Caco-2 (cell line): ENCODE measurements around the gene BPIFA3. TPM values are rescaled to one million over a fixed set of nuclear protein-coding genes. Genes with fewer than 3 reads are reported as not detected.

Experiments used
- BruUV-seq: library from RNA; stranded (reverse); fragments of 400-500 nt; replicated peaks from 2 replicates; lab custom pipeline; 2021; lab: Mats Ljungman, UMichigan
- CTCF ChIA-PET: fragments of 300-600 bp; sonication (Branson Sonifier 250); formaldehyde crosslinking; loops from one replicate; lab custom pipeline; 2022; ENCODE audit warnings: antibody characterized with exemption; lab: Charles Lee
- POLR2A ChIA-PET: fragments of 300-600 bp; sonication (Branson Sonifier 250); formaldehyde crosslinking; loops from one replicate; lab custom pipeline; 2022; ENCODE audit warnings: antibody characterized with exemption; lab: Charles Lee
- DNase-seq, 2 experiments: peaks; one replicate each; pipeline versions ENCODE4 v3.0.0 to v3.0.0-alpha.2; 2020 to 2022
- H3K27me3 ChIP-seq: replicated peaks from 2 replicates; pipeline ENCODE4 v1.6.0; 2011; ENCODE audit warnings: low read length; ENCODE audit not compliant: control insufficient read depth, insufficient read depth
- H3K36me3 ChIP-seq: 2 replicates; pipeline ENCODE4 v1.5.1; 2011; ENCODE audit warnings: low read length; ENCODE audit not compliant: control insufficient read depth, insufficient read depth
- H3K4me1 ChIP-seq: fragments of 250-450 bp; sonication (Bioruptor Pico); 2 replicates; pipeline ENCODE4 v1.5.1; 2020; ENCODE audit warnings: mild to moderate bottlenecking
- H3K4me3 ChIP-seq: 2 replicates; pipeline ENCODE4 v1.5.1; 2011; ENCODE audit warnings: low read depth, mild to moderate bottlenecking, control low read depth, low read length
- H3K9me3 ChIP-seq: fragments of 250-450 bp; sonication (Bioruptor Pico); 2 replicates; pipeline ENCODE4 v1.5.1; 2020; ENCODE audit warnings: mild to moderate bottlenecking, moderate library complexity
- H3K27ac Mint-ChIP-seq: one replicate; pipeline ENCODE4 v1.8.0; 2022; ENCODE audit warnings: mixed read lengths; ENCODE audit not compliant: unreplicated experiment
- H3K27me3 Mint-ChIP-seq: one replicate; pipeline ENCODE4 v1.8.0; 2022; ENCODE audit warnings: mixed read lengths; ENCODE audit not compliant: insufficient read depth, unreplicated experiment
- H3K36me3 Mint-ChIP-seq: one replicate; pipeline ENCODE4 v1.8.0; 2022; ENCODE audit warnings: mild to moderate bottlenecking, mixed read lengths; ENCODE audit not compliant: insufficient read depth, unreplicated experiment
- H3K4me1 Mint-ChIP-seq: one replicate; pipeline ENCODE4 v1.8.0; 2022; ENCODE audit warnings: low read depth, mixed read lengths; ENCODE audit not compliant: unreplicated experiment
- H3K4me3 Mint-ChIP-seq: one replicate; pipeline ENCODE4 v1.8.0; 2022; ENCODE audit warnings: mild to moderate bottlenecking, moderate library complexity, mixed read lengths; ENCODE audit not compliant: unreplicated experiment
- H3K9me3 Mint-ChIP-seq: one replicate; pipeline ENCODE4 v1.8.0; 2022; ENCODE audit warnings: mixed read lengths; ENCODE audit not compliant: unreplicated experiment
- intact Hi-C: fragments of 100-400 bp; cut with micrococcal nuclease; formaldehyde crosslinking; loops from one replicate; pipeline ENCODE4 v1.10.0; 2022; ENCODE audit not compliant: unreplicated experiment
- total RNA-seq: library from RNA; stranded (reverse); gene quantifications from 2 replicates; pipeline ENCODE4 v1.2.3, GENCODE V29; 2022
- TF ChIP-seq, protein P1 (sequence below), 2 experiments: fragments of 200-600 bp in 1 of 2; IDR thresholded peaks; 1 replicate in 1 of 2; 2 replicates in 1 of 2; pipeline versions ENCODE4 v1.5.1 to v1.8.0; 2011 to 2022; ENCODE audit warnings: antibody characterized with exemption in 1 of 2, control low read depth in 1 of 2, inconsistent platforms in 1 of 2, low read depth in 1 of 2, low read length in 1 of 2, mild to moderate bottlenecking in 1 of 2, moderate library complexity in 1 of 2; ENCODE audit not compliant: insufficient read depth in 1 of 2, severe bottlenecking in 1 of 2, unreplicated experiment in 1 of 2

BPIFA3 gene
- total RNA-seq, 1 experiment from 2014 or later = not detected

DNA sequence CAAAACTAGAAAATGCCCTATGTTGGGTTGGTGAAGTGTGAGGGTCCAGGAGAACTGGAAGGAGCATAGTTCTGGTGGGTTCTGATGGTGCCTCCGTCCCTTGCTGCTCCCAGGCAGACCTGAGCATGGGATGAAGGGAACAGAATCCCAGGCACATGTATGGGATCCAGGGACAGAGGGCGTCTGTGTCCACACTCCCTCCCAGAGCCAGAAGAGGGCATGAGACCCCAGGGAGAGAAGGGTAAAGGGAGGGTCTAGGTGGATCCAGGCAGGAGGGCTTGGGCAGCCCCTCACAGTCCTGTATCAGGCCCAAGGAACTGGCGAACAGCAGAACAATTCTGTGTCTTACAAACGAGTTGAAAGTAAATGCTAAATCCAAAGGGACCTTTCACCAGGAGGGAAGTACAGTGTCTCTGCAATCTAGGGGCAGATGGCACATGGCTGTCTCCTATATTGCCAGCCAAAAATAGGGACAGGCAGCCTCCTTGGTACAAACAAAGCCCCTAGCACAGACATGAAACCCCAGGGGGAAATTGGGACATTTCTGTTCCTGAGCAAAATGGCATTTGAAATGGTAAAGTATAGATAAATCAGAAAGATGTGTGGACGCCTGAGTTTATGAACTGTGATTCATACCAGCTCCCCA is 16.1 kb downstream of the BPIFA3 start:
- no peaks in the 10 kb centered on the region for H3K4me1 ChIP-seq

DNA sequence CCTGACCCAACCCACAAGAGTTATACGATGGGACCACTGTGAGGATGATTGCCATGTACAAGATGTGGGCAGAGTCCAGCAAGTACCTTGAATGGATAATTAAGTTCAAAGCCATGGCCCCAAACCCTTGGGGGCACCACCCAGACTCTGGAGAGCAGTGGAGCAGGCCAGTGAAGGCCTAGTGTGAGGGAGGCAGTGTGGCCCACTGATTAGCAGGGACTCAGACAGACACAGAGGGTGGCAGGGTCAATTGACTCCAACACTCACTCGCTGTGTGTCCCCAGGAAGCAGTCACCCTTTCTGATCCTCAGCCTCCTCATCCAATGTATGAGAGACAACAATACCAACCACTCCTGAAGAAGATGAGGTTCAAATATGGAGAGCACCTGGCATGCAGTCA is 16.9 kb downstream of the BPIFA3 start:
- H3K4me3 Mint-ChIP-seq = no peak overlapping the region
- intact Hi-C loops = no loop called here
- H3K4me3 ChIP-seq = no peak overlapping the region
- no peaks in the 10 kb centered on the region for H3K4me1 Mint-ChIP-seq
- H3K27ac Mint-ChIP-seq = no peak overlapping the region
- BruUV-seq = no TSS peak
- POLR2A ChIA-PET = no interaction called here
- TF ChIP-seq, protein P1, sequence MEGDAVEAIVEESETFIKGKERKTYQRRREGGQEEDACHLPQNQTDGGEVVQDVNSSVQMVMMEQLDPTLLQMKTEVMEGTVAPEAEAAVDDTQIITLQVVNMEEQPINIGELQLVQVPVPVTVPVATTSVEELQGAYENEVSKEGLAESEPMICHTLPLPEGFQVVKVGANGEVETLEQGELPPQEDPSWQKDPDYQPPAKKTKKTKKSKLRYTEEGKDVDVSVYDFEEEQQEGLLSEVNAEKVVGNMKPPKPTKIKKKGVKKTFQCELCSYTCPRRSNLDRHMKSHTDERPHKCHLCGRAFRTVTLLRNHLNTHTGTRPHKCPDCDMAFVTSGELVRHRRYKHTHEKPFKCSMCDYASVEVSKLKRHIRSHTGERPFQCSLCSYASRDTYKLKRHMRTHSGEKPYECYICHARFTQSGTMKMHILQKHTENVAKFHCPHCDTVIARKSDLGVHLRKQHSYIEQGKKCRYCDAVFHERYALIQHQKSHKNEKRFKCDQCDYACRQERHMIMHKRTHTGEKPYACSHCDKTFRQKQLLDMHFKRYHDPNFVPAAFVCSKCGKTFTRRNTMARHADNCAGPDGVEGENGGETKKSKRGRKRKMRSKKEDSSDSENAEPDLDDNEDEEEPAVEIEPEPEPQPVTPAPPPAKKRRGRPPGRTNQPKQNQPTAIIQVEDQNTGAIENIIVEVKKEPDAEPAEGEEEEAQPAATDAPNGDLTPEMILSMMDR (IDR thresholded peaks at IDR 0.05; ENCODE audit: insufficient read depth in 1 of 2, low read depth in 1 of 2, low read length in 1 of 2, severe bottlenecking in 1 of 2, unreplicated experiment in 1 of 2) = no peak
- peak in 1 of 2 experiments; percentile 25 for DNase-seq
- H3K4me1 ChIP-seq = no peaks in the 10 kb centered on the region
- CTCF ChIA-PET = no interaction called here
- H3K9me3 ChIP-seq = no peaks in the 10 kb centered on the region
- H3K36me3 ChIP-seq = no peaks in the 10 kb centered on the region
- no peaks in the 10 kb centered on the region for H3K36me3 Mint-ChIP-seq
- H3K9me3 Mint-ChIP-seq = no peaks in the 10 kb centered on the region
- peaks cover 8% of the 10 kb centered on the region for H3K27me3 ChIP-seq
- peaks cover 31% of the 10 kb centered on the region for H3K27me3 Mint-ChIP-seq

More for the DNA sequence above, 16.1 kb downstream of the BPIFA3 start:
- BruUV-seq = no TSS peak
- Histone ChIP-seq H3K4me3 (no peak overlapping the region), H3K27me3 (peaks cover 8% of the 10 kb centered on the region), H3K36me3 (no peaks in the 10 kb centered on the region), H3K9me3 (no peaks in the 10 kb centered on the region)
- Mint-ChIP-seq H3K4me1 (no peaks in the 10 kb centered on the region), H3K27me3 (peaks cover 31% of the 10 kb centered on the region), H3K27ac (no peak overlapping the region), H3K4me3 (no peak overlapping the region), H3K36me3 (no peaks in the 10 kb centered on the region), H3K9me3 (no peaks in the 10 kb centered on the region)
- intact Hi-C loops = no loop called here
- TF ChIP-seq, protein P1 (IDR thresholded peaks at IDR 0.05; ENCODE audit: insufficient read depth in 1 of 2, low read depth in 1 of 2, low read length in 1 of 2, severe bottlenecking in 1 of 2, unreplicated experiment in 1 of 2) = peak in 1 of 2 experiments; percentile 64
- ChIA-PET POLR2A (no interaction called here), CTCF (no interaction called here)
- peak; percentile 30 to 47 for DNase-seq

DNA sequence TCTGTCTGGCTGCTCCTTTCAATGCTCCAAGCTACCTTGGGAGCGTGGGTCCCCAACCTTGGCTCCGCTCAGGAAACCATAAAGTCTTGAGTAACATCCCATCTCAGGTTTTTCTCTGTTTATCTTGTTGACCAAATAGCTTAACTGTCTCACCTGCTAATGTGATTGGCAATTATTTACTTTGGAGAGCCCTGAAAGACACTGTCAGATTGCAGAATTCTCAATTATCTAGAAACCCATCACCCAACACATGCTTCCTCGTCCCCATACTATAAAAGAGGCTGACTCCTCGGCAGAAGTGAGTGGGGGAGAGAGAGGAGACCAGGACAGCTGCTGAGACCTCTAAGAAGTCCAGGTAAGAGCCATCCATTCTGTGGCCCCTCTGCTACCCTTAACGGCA is 18.5 kb downstream of the BPIFA3 start, which contains the start of gene BPIFA1:
BPIFA1 (plus strand) TSS at position 301 of the 400 bp plus-strand sequence. CDS start 1,716 bp downstream, outside the sequence.
- peak in 1 of 2 experiments; percentile 26 for DNase-seq
- H3K36me3 ChIP-seq = no peaks in the 10 kb centered on the region
- H3K9me3 ChIP-seq = no peaks in the 10 kb centered on the region
- no peak within 1 kb of the TSS for H3K27ac Mint-ChIP-seq
- ChIA-PET CTCF (no interaction called here), POLR2A (no interaction called here)
- peaks cover 31% of the 10 kb centered on the region for H3K27me3 Mint-ChIP-seq
- intact Hi-C loops = no loop called here
- no peaks in the 10 kb centered on the region for H3K4me1 ChIP-seq
- no peak within 1 kb of the TSS for H3K4me3 ChIP-seq
- no peaks in the 10 kb centered on the region for H3K36me3 Mint-ChIP-seq
- BruUV-seq = no TSS peak
- peaks cover 3% of the 10 kb centered on the region for H3K27me3 ChIP-seq
- H3K4me3 Mint-ChIP-seq = no peak within 1 kb of the TSS
- TF ChIP-seq, protein P1 (IDR thresholded peaks at IDR 0.05; ENCODE audit: insufficient read depth in 1 of 2, low read depth in 1 of 2, low read length in 1 of 2, severe bottlenecking in 1 of 2, unreplicated experiment in 1 of 2) = no peak
- H3K9me3 Mint-ChIP-seq = no peaks in the 10 kb centered on the region
- no peaks in the 10 kb centered on the region for H3K4me1 Mint-ChIP-seq
